ENCODE measurements around the gene KRT72.

Gene KRT72

GRCh38 chr12:52600941-52601481, at the start of gene KRT72:
TSS of gene KRT72 (minus strand) at chr12:52601463. CDS start at chr12:52601452, 11 bp downstream.
- no peak for DNase-seq

DNA sequence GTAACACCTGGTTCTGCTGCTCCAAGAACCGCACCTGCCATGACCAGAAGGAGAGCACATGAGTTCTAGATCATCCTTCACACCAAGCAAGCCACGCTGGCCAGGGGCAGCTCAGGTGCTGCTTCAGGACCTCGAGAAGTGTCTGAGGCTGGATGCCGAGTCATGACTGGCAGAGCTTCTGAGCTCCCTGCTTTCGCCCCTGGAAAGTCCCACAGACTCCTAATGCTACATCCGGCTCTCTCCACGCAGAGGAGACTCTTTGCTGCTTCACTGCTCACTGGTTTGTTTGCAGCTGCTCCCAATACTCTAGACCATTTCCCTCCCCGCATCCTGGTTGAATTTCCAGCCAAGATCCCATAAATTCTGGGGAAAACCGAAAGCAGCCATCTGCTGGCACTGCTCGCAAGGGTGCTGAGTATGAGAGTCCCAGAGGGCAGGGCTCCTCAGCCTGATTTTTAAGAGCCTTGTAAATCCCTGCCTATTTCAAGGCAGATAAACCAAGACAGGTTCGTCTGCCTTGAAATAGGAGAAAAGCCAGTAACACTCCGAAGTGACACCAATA, 49.3 kb upstream of the KRT72 start:
- DNase-seq: no peak

- no peak for DNase-seq
These were observed 47.8 kb upstream of the KRT72 start for GRCh38 chr12:52649066-52649465.

GRCh38 chr12:52648012-52648550, 46.8 kb upstream of the KRT72 start:
- DNase-seq: no peak

- DNase-seq: no peak
These were observed 46.3 kb upstream of the KRT72 start for GRCh38 chr12:52647601-52648000.

GRCh38 chr12:52646613-52647012, 45.4 kb upstream of the KRT72 start:
- DNase-seq: no peak

- no peak for DNase-seq
These were observed 44.7 kb upstream of the KRT72 start for GRCh38 chr12:52645982-52646381.

- DNase-seq: no peak
These were observed 44.0 kb upstream of the KRT72 start for GRCh38 chr12:52645120-52645761.

DNA sequence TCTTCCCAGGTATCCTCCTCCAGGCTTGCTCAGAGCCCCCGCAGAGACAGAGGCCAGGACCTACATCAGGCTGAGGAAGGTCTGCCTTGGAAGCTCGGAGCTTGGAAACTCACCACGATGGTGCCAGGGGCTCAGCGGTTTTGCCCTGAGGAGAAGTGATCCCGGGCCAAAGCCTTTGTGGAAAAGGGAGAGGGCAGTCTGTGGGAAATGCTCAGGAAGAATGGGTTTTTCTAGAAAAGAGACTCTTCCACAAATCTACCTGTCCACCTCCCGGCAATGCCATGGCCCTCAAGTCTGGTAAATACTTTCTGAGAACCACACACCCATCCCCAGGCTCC, 42.8 kb upstream of the KRT72 start:
- DNase-seq: no peak

- no peak for DNase-seq
These were observed 42.2 kb upstream of the KRT72 start for GRCh38 chr12:52643233-52644077.

DNA sequence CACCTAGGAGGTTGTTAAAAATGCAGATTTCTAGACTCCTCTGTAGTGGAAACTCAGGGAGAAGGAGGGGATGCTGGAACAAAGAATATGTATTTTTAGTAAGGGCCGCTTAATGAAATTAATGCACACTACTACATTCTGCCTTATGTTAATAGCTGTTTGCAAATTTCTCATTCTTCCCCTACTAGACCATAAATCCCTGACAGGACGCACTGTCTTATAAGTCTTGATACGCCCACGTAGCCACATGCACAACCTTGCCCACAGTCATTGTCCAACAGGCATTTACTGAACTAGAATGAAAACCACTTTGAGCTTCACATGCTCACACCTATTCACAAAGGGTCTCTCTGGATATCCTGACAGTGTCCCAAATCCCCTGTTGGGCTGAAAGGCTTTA, 40.2 kb upstream of the KRT72 start:
- DNase-seq: no peak

DNA sequence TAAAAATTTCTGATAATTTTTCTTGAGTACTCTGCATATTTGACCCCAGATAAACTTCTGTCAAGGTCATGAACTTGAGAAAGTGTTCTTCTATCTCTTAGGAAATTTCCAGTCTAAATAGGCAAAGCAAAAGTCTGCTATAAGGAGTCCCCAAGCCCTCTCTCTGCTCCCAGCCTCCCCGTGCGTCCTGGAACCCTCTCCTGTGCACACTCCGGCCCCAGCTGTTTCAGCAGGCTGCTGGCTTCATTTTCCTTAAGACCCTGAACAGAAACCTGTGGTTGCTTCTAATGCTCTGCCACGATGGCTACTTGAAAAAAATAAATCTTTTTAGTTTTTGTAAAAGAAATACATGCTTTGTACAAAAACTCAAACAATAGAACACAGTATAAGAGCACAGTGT, 36.0 kb upstream of the KRT72 start:
- no peak for DNase-seq

DNA sequence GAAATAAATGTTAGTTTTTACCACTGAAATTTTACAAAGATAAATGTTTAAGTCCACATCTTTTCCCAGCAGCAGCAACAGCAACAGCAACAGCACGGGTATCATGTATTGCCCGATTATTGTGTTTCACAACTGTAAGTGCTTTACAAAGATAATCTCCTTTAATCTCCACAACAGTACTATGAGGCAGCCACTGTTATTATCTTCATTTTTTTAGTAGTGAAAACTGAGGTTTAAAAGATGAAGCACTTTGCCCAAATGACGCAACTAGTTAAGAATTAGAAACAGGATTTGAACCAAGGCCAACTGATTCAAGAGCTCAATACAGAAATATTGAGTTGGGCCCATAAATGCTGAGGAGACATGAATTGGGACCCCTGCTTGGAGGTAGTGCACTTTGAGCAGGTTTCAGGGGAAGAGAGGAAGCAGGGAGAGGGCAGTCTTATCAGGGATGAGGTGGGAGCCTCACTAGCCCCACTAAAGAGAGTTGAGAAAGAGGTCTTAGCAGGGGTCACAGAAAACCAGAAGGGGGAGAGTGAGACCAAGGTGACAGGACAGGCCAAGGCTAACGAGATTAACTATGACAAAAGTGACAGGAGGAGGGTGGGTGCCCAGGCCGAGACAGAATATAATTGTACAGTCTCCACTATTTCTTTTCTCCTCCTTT, 35.5 kb upstream of the KRT72 start:
- DNase-seq: no peak

GRCh38 chr12:52636189-52636588, 34.9 kb upstream of the KRT72 start:
- no peak for DNase-seq

DNA sequence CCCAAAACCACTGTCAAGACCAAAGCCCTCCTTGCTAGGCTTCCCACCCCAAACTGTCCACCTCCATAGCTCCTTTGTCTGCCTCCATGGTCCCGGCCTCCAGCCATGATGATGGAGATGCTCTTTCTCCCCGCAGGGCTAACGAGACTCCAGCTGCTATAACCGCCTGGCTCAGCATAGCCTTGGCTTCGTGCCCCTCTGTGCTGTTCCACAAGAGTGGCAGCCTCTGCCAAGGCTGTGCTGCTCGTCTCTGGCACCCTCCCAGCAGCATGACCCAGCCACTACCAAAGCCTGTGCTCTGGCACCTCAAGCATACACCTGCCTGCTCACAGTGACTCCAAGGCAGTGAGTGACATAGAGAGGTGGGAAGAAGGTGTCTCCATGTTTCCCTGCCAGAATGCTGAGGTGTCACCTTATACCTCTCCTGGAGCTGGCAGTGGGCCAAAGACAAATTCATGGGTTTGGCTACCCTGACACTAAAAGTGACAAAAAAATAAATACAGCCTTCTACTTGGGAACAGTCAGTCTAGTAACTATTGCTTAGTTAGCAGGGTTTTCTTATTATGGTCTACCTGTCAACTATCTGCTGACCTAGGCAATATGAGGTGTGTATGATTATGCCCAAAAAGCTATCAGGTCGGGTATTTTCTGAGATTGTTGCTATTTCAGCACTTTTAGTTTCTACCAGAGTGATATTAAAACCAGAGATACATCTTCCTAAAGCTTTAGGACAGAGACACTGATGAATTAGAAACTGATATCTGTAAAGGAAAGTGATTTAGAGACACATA, 33.2 kb upstream of the KRT72 start:
- peak; percentile 87 for DNase-seq

DNA sequence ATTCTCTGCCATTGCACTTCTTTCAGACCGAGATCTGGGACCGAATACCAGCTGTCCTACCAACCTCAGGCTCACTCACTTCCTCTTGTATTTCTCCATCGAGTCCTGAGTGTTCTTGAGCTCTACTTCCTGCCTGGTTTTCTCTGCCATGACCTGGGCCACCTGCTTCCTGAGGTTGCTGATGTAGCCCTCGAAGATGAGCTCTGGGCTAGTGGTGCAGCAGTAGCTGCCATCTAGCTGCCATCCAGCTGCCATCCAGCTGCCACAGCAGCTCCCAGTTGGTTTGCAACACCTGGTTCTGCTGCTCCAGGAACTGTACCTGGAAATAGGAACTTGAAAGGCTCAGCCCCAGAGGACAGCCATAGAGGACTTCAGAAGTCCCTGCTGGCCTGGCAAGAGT, 32.1 kb upstream of the KRT72 start:
- DNase-seq: no peak

DNA sequence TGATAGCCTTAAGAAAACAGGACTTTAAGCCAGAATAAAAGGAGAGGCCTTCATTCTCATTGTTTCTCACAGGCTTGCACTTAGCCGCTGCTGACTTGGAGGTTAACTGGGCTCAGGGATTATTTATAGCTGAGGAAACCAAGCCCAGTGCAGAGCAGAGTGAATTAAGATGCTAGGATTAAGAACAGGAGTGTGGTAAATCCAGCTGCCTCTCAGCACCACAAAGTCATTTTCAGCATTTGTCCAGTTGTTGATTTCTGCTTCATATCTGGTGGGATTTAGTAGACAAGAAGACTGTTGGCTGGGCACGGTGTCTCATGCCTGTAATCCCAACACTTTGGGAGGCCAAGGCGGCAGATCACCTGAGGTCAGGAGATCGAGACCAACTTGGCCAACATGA, 31.4 kb upstream of the KRT72 start:
- DNase-seq: no peak

DNA sequence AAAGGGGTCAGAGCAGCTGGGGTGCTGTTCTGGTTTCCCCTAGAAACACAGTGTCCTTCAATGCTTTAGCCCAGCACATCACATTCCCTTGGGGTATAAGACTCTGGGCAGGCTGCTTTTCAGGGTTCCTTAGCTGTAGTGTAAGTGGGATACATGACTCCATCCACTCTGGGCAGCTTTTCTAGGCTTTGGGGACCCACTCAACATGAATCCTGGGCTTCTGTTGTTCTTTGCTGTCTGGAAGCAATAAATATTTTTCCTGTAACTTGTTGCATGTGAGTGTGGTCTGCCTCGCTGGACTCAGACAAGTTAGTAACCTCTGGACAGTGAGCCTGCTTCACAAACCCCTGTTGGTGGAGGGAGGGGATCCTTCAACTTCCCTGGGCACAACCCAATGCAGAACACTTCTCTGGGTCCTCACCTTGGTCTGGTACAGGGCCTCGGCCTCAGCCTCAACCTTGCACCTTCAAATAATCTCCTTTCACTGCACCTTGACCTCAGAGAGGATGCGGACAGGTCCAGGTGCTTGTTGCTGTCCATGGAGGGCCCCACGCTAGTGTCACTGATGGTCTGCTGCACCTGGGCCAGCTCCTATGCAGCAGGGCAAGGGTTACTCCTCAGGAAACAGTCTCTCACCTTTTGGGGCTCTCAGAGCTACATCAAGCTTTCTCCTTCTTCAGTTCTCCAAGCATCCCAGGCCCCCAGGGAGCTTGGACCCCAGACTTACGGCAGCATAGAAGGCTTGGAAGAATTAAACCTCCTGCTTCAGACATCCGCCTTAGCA, 30.6 kb upstream of the KRT72 start:
- DNase-seq: no peak

DNA sequence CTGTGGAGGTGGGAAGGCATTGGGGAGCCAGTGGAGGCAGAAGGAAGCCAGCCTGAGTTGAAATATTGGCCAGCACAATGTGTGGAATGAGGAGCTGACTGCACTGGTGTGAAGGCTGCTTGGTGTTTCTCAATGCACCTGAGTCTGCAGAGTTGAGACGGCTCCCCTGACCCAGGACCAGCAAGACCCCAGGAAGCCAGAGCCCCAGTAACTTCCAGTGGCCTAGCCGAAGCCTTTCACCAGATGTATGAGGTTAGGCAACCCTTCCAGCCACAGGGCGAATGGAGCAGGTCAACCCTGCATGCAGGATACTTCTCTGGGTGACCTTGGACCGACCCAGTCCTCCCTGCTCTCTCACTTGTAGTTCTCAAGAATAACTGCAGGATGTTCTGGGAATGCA, 30.0 kb upstream of the KRT72 start:
- DNase-seq: no peak

DNA sequence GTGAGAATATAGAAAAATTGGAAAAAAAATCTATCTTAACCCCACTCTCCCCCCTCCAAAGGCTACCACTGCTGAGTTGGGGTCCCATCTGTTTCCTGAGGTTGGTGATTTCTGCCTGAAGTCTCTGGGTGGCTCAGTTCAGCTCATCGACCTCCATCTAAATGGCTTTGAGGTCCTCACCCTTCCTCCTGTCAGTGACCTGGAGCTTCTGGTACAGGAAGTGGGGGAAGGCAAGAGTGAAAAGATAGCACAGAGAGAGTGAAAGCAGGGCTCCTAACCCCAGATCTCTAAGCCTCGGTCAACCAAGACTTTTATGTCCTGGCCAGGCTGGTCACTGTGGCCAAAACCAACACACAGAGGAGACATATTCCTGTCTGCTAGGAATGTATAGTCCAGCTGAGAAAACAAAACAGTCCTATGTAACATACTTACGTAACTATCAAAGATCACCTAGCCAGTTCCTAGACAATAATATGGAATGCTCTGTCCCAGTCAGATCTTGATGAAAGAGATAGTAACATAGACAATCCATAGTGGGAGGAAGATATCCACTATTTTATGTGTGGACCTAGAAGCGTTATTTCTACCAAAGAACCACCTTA, 29.4 kb upstream of the KRT72 start:
- DNase-seq: no peak

DNA sequence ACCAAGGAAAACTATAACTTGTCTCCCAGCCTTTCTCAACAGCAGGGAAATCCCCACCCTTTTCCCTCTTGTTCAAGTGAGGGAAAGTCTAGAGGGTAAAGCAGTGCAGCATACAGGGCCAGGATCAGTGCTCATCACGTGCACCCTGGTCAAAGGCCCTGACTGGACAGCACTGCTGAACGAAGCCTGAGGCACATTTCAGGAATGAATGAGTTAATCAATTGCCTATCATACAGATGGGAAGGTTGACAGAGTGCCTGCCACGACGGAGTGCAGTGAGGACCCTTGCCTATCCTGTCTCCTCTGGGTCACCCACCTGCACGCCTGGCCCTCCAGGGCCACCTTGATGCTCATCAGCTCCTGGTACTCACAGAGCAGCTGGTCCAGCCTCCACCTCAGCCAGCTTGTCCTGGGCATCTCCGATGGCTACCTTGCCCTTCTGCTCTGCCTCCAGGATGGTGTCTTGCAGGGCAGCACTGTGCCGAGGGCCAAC, 28.8 kb upstream of the KRT72 start:
- DNase-seq: no peak

Measured in NCI-H1105 treated with DMSO at 0.1 percent for 48 hours (cell line).